GM18526 (cell line): ENCODE data around the gene DDX4.

Experiments used
- POLR2A ChIP-seq: IDR thresholded peaks from 3 replicates; pipeline ENCODE4 v1.6.1; 2011; ENCODE audit not compliant: insufficient read length; ENCODE audit errors: extremely low read depth

The DDX4 gene

GRCh38 chr5:55853041-55853670 lies 115.3 kb downstream of the DDX4 start:
- TF ChIP-seq POLR2A = no peak

- no peak for TF ChIP-seq POLR2A
Observed at GRCh38 chr5:55853818-55854217, 116.0 kb downstream of the DDX4 start.

- no peak for TF ChIP-seq POLR2A
Observed at GRCh38 chr5:55855509-55855908, 117.6 kb downstream of the DDX4 start.

- no peak for TF ChIP-seq POLR2A
Observed at GRCh38 chr5:55856516-55857246, 118.8 kb downstream of the DDX4 start.

- TF ChIP-seq POLR2A = no peak
Observed at GRCh38 chr5:55857247-55857640, 119.4 kb downstream of the DDX4 start.

GRCh38 chr5:55858104-55858503 lies 120.2 kb downstream of the DDX4 start:
- TF ChIP-seq POLR2A = no peak

GRCh38 chr5:55860288-55860687 lies 122.4 kb downstream of the DDX4 start:
- no peak for TF ChIP-seq POLR2A

GRCh38 chr5:55860709-55861108 lies 122.8 kb downstream of the DDX4 start:
- no peak for TF ChIP-seq POLR2A

- no peak for TF ChIP-seq POLR2A
Observed at GRCh38 chr5:55864606-55865541, 127.0 kb downstream of the DDX4 start.

GRCh38 chr5:55865831-55866230 lies 128.0 kb downstream of the DDX4 start:
- TF ChIP-seq POLR2A = no peak

GRCh38 chr5:55866485-55866884 lies 128.6 kb downstream of the DDX4 start:
- TF ChIP-seq POLR2A = no peak
